ENCODE results near the gene USP37.

GRCh38 chr2:218458598-218458997 lies 109.6 kb downstream of the USP37 start:
- TF ChIP-seq EZH2 (IDR thresholded peaks at IDR 0.05; ENCODE audit: borderline replicate concordance, low read depth, low read length, poor library complexity, severe bottlenecking) (no peak), CTCF (conservative IDR thresholded peaks at IDR 0.05; ENCODE audit: low read depth, low read length) (no peak)

Measured in A673 (cell line).